NCI-H2171 treated with DMSO at 0.1 percent for 48 hours (cell line): Measurements from ENCODE around the gene TEKTIP1.
A peak's percentile ranks its signal among the peaks of the same experiment; 100 is the strongest.

Experiments
- DNase-seq: peaks from one replicate; lab custom pipeline; 2025; lab: John Stamatoyannopoulos, UW

TEKTIP1 gene

GRCh38 chr19:3523361-3524077, 15.5 kb upstream of the TEKTIP1 start:
- no peak for DNase-seq

DNA sequence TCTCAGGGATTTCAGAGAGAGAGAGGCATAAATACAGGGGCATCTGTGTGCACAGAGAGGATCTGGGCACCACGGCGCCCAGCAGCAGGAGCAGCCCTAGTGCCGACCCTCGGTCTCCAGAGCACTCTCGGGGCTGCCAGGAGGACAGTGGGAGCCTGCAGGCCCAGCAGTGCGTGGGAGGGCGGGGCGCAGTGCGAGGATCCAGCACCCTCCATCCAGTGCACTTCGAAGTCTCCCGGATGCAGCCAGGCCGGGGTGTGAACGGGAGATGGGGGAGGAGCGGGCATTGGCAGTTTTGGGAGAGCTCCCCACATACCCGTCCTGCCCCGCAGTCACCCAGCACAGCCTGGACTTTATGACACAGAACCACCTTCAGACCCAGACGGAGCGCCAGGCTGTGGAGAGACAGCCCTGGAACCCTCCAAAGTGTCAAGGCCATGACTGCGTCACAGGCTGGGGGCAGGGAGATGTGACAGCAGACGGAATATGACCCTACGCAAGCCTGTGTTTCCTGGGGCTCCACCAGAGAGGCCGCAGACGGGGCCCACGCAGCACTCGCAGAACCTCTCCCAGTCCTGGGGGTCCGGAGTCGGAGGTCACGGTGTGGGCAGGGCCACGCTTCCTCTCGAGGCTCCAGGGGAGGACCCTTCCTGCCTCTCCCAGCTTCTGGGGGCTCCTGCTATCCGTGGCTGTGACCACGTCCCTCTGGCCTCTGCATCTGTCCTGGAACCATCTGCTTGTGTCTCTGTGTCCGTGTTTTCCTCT, 14.7 kb upstream of the TEKTIP1 start:
- DNase-seq: no peak

- no peak for DNase-seq
These were observed 14.0 kb upstream of the TEKTIP1 start for GRCh38 chr19:3524904-3525451.

- no peak for DNase-seq
These were observed 12.3 kb upstream of the TEKTIP1 start for GRCh38 chr19:3526507-3527237.

- DNase-seq: no peak
These were observed 11.6 kb upstream of the TEKTIP1 start for GRCh38 chr19:3527238-3527910.

- no peak for DNase-seq
These were observed 10.9 kb upstream of the TEKTIP1 start for GRCh38 chr19:3528080-3528479.

- peak; percentile 45 for DNase-seq
These were observed 10.3 kb upstream of the TEKTIP1 start for GRCh38 chr19:3528539-3529211.

GRCh38 chr19:3529299-3529698, 9.7 kb upstream of the TEKTIP1 start:
- peak; percentile 51 for DNase-seq

GRCh38 chr19:3530389-3530788, 8.6 kb upstream of the TEKTIP1 start:
- DNase-seq: no peak

DNA sequence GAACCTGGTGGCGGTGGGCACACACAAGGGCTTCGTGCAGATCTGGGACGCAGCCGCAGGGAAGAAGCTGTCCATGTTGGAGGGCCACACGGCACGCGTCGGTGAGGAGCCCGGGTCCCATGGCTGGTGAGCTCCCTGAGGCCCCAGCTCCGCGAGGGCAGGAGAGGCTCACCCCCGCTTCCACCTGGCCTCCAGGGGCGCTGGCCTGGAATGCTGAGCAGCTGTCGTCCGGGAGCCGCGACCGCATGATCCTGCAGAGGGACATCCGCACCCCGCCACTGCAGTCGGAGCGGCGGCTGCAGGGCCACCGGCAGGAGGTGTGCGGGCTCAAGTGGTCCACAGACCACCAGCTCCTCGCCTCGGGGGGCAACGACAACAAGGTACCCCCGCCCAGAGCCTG, 7.3 kb upstream of the TEKTIP1 start:
- DNase-seq: no peak

DNA sequence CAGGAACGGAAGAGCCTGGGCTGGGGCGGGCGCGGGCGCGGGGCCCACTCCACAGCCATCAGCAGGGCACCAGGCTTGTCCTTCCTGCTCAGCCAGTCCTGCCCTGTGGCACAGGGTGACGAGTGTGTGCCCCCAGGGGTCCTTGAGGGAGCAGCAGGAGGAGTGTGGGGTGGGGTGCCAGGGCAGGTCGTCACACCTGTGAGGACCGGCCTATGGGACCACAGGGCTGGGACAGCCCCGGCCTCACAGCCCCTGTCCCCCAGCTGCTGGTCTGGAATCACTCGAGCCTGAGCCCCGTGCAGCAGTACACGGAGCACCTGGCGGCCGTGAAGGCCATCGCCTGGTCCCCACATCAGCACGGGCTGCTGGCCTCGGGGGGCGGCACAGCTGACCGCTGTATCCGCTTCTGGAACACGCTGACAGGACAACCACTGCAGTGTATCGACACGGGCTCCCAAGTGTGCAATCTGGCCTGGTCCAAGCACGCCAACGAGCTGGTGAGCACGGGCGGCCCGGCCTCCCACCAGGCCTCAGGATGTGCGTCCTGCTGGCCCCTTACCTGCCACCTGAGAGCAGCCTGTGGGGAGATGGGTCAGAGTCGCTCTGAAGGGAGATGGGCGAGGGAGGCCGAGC, 6.7 kb upstream of the TEKTIP1 start:
- DNase-seq: no peak

DNA sequence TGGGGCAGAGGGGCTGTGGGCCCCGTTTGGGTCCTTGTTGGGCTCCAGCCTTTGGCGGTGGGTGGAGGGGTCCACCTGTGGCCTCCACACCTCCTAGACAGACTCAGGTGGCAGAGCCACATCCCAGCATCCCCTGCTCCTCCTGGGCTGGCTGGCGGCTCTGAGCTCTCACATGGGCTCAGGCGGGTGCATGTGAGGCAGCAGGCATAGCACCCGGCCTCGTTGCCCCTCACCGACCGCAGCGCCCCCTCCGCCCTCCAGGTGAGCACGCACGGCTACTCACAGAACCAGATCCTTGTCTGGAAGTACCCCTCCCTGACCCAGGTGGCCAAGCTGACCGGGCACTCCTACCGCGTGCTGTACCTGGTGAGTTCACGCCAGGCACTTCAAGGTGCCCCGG, 5.9 kb upstream of the TEKTIP1 start:
- no peak for DNase-seq

DNA sequence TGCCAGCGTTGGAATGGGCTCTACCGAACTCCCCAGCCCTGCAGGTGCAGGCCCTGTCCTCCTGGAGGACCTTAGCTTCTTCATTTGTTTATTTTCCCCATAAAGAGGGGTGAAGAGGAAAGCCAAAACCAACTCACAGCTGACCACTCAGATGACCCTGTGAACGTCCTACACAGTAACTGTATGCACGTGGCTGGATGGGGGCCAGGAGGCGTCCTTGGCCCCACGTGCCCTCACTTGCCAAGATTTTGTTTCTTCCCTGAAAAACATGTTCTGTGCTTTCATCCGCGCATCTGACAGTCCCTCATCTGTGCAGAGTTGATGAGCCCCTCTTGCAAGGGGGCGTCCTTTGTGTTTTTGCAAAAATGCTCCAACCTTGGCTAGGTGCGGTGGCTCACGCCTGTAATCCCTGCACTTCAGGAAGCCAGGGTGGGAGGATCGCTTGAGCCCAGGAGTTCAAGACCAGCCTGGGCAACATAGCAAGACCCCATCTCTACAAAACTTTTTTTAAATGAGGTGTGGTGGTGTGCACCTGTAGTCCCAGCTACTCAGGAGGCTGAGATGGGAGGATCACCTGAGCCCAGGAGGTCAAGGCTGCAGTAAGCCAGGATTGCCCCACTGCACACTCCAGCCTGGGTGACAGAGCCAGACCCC, 5.3 kb upstream of the TEKTIP1 start:
- no peak for DNase-seq

- no peak for DNase-seq
These were observed 4.4 kb upstream of the TEKTIP1 start for GRCh38 chr19:3534375-3535234.

- no peak for DNase-seq
These were observed 3.8 kb upstream of the TEKTIP1 start for GRCh38 chr19:3535235-3535535.

DNA sequence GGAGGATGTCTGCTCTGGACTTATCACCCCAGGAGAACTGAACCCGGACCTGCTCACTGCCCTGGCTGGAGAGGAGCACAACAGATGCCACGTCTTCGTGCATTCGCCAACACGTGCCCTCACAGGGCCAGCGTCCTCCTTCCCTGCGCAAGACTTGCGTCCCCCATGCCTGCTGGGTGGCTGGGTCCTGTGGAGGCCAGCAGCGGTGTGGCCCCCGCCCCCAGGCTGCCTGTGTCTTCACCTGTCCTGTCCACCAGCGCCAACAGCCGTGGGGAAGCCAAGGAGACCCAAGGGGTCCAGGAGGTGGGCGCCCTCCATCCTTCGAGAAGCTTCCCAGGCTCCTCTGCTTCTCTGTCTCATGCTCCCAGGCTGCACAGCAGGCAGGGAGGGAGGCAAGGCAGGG, 3.4 kb upstream of the TEKTIP1 start:
- DNase-seq: no peak

DNA sequence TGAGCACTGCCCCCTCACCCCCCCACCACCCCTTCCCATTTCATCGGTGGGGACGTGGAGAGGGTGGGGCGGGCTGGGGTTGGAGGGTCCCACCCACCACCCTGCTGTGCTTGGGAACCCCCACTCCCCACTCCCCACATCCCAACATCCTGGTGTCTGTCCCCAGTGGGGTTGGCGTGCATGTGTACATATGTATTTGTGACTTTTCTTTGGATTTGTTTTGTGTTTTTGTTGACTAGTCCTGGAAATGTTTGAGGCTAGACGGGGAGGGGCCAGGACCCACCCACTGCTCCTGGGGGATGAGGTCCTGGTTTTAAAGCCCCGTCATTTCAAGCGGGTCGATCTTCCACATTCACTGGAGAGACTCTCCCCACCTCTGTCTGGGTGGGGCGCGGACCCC, 3.0 kb upstream of the TEKTIP1 start:
- no peak for DNase-seq

- DNase-seq: no peak
These were observed 2.4 kb upstream of the TEKTIP1 start for GRCh38 chr19:3536429-3537100.

DNA sequence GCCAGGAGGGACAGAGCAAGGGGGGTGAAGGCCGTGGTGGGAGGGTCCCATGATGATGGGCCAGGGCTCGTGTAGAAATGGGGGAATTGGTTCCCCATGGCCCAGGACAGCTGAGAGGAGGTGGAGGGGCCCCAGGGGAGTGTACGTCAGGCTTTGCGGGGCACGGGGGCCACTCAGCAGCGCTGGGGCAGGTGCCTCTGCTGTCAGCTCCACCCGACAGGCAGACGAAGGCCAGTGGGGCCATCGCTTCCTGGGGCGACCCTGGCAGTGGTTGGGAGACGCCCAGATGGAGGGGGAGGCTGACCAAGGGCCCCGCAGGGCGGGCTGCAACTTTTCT, 1.9 kb upstream of the TEKTIP1 start:
- no peak for DNase-seq
